A549 (cell line): ENCODE data around the gene USP22.

Source experiments
- CTCF ChIP-seq: fragments of >200 bp; sonication (Bioruptor Twin); formaldehyde crosslinking; IDR thresholded peaks from 3 replicates; pipeline ENCODE4 v1.5.1; 2016
- KDM1A ChIP-seq: fragments of 200-600 bp; sonication (generic); IDR thresholded peaks from 2 replicates; pipeline ENCODE4 v1.6.1; 2016; ENCODE audit warnings: low read depth, mild to moderate bottlenecking
- KDM5A ChIP-seq: fragments of 200-600 bp; sonication (generic); IDR thresholded peaks from 2 replicates; pipeline ENCODE4 v1.6.1; 2016; ENCODE audit warnings: antibody characterized with exemption, mild to moderate bottlenecking
- POLR2A ChIP-seq: IDR thresholded peaks from 2 replicates; pipeline ENCODE4 v1.6.1; 2012; ENCODE audit warnings: mild to moderate bottlenecking, low read length

- no peak for TF ChIP-seq KDM1A
- no peak for TF ChIP-seq POLR2A
- no peak for TF ChIP-seq CTCF
- TF ChIP-seq KDM5A = no peak
These were observed 28.3 kb downstream of the USP22 start for GRCh38 chr17:21014498-21014897.
